NB4 (cell line): ENCODE measurements around the gene TNFSF15.

Experiments used
- MYC ChIP-seq: IDR thresholded peaks from 2 replicates; pipeline ENCODE4 v1.6.1; 2011; ENCODE audit warnings: low read depth, low read length
- POLR2A ChIP-seq: IDR thresholded peaks from 2 replicates; pipeline ENCODE4 v1.6.1; 2011; ENCODE audit warnings: mild to moderate bottlenecking; ENCODE audit not compliant: insufficient read length; ENCODE audit errors: extremely low read depth
- TF ChIP-seq, protein P1 (sequence below): IDR thresholded peaks from one replicate; pipeline ENCODE4 v1.5.1; 2012; ENCODE audit warnings: low read depth, low read length
- TF ChIP-seq, protein P2 (sequence below): IDR thresholded peaks from 2 replicates; pipeline ENCODE4 v1.6.1; 2011; ENCODE audit warnings: low read depth, low read length

DNA sequence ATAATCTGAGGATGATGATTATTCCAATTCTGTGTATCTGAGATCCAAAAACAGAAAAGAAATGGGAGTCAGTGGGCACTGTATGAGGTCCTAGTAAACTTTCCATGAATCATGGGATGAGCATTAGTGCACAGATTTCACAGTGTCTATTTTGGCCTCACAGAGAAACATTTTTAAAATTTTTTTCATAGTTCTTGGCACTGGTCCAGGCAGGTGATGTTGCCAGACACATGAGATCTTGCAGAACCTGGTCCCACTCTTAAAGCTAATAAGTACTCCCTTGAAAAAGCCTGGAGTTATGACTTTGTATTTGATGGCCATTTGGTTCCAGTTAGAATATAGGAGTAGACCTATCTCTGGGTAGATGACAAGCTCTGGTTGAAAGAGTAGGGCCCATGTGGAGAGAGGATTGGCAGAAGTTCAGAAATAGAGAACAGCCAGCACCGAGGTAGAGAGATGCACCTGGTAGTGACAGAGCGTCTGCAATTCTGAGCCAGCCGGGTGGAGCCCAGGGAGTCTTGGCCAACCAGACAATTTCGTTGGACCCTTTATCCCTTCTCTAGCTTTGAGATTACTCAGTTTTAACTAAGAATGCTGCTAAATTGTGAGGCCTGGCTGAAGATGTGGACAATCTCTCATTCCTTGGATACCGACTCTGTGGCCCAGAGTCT lies 6.3 kb upstream of the TNFSF15 start:
- TF ChIP-seq, protein P1, sequence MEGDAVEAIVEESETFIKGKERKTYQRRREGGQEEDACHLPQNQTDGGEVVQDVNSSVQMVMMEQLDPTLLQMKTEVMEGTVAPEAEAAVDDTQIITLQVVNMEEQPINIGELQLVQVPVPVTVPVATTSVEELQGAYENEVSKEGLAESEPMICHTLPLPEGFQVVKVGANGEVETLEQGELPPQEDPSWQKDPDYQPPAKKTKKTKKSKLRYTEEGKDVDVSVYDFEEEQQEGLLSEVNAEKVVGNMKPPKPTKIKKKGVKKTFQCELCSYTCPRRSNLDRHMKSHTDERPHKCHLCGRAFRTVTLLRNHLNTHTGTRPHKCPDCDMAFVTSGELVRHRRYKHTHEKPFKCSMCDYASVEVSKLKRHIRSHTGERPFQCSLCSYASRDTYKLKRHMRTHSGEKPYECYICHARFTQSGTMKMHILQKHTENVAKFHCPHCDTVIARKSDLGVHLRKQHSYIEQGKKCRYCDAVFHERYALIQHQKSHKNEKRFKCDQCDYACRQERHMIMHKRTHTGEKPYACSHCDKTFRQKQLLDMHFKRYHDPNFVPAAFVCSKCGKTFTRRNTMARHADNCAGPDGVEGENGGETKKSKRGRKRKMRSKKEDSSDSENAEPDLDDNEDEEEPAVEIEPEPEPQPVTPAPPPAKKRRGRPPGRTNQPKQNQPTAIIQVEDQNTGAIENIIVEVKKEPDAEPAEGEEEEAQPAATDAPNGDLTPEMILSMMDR = no peak
- TF ChIP-seq POLR2A = no peak
- TF ChIP-seq, protein P2, sequence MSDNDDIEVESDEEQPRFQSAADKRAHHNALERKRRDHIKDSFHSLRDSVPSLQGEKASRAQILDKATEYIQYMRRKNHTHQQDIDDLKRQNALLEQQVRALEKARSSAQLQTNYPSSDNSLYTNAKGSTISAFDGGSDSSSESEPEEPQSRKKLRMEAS = no peak
- TF ChIP-seq MYC = no peak
